ENCODE data around the gene LMX1A. TPM values are rescaled to one million over a fixed set of nuclear protein-coding genes. Genes with fewer than 3 reads are reported as not detected.

Gene LMX1A
- total RNA-seq, 1 experiment from 2014 or later = not detected

DNA sequence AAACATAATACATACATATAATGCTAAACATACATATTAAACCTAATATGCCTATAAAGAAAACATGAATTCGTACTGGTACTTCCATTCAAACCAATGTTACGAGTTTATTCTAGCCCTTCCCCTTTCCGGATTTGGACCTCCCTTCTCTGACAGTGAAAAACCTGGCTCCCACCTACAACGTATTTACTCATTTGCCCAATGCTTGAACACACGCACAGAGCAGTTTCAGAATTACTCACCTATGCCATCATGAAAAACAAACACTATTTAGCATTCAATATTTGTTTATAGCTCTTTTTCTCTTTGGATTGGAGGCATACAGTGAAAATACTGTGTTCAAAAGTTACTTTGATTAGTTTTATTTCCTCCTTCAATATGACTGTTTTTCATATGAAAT lies 204.4 kb downstream of the LMX1A start:
- no peak for ATAC-seq
- ChIA-PET CTCF (interaction anchor here (1.1 to 1.9 kb wide), 8 partner anchors 11 to 217 kb away, joined by 3 to 7 read pairs (median 4); no protein-coding TSS in a partner anchor), POLR2A (no interaction called here)
- Mint-ChIP-seq H3K27ac (no peak overlapping the region), H3K36me3 (no peaks in the 10 kb centered on the region), H3K9me3 (peaks cover 6% of the 10 kb centered on the region; the same call in 1 of the 2 replicates), H3K4me1 (0 out of 2 replicates have a peak, but pooled peaks cover 6% of the 10 kb centered on the region), H3K4me3 (no peak overlapping the region), H3K27me3 (ENCODE audit: low read depth) (peaks cover 3% of the 10 kb centered on the region; the same call in 1 of the 2 replicates)
- no peak for DNase-seq (ENCODE audit: low spot score)
- TF ChIP-seq, protein P1, sequence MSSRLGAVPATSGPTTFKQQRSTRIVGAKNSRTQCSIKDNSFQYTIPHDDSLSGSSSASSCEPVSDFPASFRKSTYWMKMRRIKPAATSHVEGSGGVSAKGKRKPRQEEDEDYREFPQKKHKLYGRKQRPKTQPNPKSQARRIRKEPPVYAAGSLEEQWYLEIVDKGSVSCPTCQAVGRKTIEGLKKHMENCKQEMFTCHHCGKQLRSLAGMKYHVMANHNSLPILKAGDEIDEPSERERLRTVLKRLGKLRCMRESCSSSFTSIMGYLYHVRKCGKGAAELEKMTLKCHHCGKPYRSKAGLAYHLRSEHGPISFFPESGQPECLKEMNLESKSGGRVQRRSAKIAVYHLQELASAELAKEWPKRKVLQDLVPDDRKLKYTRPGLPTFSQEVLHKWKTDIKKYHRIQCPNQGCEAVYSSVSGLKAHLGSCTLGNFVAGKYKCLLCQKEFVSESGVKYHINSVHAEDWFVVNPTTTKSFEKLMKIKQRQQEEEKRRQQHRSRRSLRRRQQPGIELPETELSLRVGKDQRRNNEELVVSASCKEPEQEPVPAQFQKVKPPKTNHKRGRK (CRISPR knock-in tag; IDR thresholded peaks at IDR 0.05; ENCODE audit: borderline replicate concordance) = no peak
- TF ChIP-seq, protein P2, sequence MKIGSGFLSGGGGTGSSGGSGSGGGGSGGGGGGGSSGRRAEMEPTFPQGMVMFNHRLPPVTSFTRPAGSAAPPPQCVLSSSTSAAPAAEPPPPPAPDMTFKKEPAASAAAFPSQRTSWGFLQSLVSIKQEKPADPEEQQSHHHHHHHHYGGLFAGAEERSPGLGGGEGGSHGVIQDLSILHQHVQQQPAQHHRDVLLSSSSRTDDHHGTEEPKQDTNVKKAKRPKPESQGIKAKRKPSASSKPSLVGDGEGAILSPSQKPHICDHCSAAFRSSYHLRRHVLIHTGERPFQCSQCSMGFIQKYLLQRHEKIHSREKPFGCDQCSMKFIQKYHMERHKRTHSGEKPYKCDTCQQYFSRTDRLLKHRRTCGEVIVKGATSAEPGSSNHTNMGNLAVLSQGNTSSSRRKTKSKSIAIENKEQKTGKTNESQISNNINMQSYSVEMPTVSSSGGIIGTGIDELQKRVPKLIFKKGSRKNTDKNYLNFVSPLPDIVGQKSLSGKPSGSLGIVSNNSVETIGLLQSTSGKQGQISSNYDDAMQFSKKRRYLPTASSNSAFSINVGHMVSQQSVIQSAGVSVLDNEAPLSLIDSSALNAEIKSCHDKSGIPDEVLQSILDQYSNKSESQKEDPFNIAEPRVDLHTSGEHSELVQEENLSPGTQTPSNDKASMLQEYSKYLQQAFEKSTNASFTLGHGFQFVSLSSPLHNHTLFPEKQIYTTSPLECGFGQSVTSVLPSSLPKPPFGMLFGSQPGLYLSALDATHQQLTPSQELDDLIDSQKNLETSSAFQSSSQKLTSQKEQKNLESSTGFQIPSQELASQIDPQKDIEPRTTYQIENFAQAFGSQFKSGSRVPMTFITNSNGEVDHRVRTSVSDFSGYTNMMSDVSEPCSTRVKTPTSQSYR (CRISPR knock-in tag; IDR thresholded peaks at IDR 0.05) = no peak
- TF ChIP-seq, protein P3, sequence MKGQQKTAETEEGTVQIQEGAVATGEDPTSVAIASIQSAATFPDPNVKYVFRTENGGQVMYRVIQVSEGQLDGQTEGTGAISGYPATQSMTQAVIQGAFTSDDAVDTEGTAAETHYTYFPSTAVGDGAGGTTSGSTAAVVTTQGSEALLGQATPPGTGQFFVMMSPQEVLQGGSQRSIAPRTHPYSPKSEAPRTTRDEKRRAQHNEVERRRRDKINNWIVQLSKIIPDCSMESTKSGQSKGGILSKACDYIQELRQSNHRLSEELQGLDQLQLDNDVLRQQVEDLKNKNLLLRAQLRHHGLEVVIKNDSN (CRISPR knock-in tag; IDR thresholded peaks at IDR 0.05) = no peak
- TF ChIP-seq, protein P4, sequence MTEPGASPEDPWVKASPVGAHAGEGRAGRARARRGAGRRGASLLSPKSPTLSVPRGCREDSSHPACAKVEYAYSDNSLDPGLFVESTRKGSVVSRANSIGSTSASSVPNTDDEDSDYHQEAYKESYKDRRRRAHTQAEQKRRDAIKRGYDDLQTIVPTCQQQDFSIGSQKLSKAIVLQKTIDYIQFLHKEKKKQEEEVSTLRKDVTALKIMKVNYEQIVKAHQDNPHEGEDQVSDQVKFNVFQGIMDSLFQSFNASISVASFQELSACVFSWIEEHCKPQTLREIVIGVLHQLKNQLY (CRISPR knock-in tag; IDR thresholded peaks at IDR 0.05) = no peak
- TF ChIP-seq, protein P5, sequence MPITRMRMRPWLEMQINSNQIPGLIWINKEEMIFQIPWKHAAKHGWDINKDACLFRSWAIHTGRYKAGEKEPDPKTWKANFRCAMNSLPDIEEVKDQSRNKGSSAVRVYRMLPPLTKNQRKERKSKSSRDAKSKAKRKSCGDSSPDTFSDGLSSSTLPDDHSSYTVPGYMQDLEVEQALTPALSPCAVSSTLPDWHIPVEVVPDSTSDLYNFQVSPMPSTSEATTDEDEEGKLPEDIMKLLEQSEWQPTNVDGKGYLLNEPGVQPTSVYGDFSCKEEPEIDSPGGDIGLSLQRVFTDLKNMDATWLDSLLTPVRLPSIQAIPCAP (CRISPR knock-in tag; IDR thresholded peaks at IDR 0.05) = no peak
- TF ChIP-seq ZNF396 (CRISPR knock-in tag; IDR thresholded peaks at IDR 0.05; ENCODE audit: borderline replicate concordance) (no peak), HMGA2 (CRISPR knock-in tag; IDR thresholded peaks at IDR 0.05) (no peak), NR1H2 (CRISPR knock-in tag; IDR thresholded peaks at IDR 0.05) (no peak)
- TF ChIP-seq, protein P6, sequence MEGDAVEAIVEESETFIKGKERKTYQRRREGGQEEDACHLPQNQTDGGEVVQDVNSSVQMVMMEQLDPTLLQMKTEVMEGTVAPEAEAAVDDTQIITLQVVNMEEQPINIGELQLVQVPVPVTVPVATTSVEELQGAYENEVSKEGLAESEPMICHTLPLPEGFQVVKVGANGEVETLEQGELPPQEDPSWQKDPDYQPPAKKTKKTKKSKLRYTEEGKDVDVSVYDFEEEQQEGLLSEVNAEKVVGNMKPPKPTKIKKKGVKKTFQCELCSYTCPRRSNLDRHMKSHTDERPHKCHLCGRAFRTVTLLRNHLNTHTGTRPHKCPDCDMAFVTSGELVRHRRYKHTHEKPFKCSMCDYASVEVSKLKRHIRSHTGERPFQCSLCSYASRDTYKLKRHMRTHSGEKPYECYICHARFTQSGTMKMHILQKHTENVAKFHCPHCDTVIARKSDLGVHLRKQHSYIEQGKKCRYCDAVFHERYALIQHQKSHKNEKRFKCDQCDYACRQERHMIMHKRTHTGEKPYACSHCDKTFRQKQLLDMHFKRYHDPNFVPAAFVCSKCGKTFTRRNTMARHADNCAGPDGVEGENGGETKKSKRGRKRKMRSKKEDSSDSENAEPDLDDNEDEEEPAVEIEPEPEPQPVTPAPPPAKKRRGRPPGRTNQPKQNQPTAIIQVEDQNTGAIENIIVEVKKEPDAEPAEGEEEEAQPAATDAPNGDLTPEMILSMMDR (IDR thresholded peaks at IDR 0.05) = no peak

Other genes with a start within 250 kb of the LMX1A start
- not detected in 3 replicates for gene RXRG, start 88.4 kb upstream of the LMX1A start, total RNA-seq (2021)
- gene LRRC52, start 187.3 kb upstream of the LMX1A start, total RNA-seq (2021) = 0.14 TPM in 1 of 3 replicates, not detected in the others

Data from WTC11 (cell line).